ENCODE measurements around the gene MED13L. TPM values are rescaled to one million over a fixed set of nuclear protein-coding genes. Genes with fewer than 3 reads are reported as not detected.

Gene MED13L
- total RNA-seq, 6 experiments from 2014 or later = 29.0 to 52.0 (median 38.1) TPM

DNA sequence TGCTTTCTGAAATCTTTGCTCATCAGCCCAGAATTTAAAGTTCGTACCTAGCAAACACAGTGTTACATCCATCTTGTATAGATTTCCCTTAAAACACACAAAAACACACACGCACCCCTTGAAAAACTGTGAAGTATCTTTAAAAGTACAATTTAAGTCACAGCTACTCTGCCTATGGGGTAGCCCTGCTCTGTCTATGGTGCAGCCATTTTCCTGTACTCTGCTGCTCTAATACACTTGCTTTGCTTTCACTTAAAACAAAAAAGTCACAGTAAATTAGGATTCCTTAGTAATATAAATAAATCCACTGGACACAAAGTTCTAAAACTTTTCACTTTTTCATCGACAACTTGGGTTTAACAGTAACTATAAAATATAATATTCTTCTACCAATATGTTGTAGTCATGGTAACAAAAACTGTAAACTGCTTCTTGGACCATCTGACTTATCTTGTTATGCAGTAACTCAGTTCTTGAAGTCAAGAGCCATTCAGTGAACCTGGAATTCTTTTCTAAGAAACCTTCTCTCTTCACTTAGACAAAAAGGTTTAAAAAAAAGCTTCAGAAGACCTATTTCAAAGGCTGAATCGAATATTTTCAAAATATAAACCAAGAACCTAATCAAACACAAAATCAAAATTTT, 63.5 kb downstream of the MED13L start:
- intact Hi-C loops (cut with DNase I) = no loop called here
- TF ChIP-seq, protein P1, sequence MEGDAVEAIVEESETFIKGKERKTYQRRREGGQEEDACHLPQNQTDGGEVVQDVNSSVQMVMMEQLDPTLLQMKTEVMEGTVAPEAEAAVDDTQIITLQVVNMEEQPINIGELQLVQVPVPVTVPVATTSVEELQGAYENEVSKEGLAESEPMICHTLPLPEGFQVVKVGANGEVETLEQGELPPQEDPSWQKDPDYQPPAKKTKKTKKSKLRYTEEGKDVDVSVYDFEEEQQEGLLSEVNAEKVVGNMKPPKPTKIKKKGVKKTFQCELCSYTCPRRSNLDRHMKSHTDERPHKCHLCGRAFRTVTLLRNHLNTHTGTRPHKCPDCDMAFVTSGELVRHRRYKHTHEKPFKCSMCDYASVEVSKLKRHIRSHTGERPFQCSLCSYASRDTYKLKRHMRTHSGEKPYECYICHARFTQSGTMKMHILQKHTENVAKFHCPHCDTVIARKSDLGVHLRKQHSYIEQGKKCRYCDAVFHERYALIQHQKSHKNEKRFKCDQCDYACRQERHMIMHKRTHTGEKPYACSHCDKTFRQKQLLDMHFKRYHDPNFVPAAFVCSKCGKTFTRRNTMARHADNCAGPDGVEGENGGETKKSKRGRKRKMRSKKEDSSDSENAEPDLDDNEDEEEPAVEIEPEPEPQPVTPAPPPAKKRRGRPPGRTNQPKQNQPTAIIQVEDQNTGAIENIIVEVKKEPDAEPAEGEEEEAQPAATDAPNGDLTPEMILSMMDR (IDR thresholded peaks at IDR 0.05) = no peak
- TF ChIP-seq POLR2A (IDR thresholded peaks at IDR 0.05) = no peak
- DNase-seq = no peak
- Histone ChIP-seq H3K36me3 (no peaks in the 10 kb centered on the region), H3K4me1 (peaks cover 0 to 5% (median 0%) of the 10 kb centered on the region in 4 donors), H3K9me3 (no peaks in the 10 kb centered on the region), H3K27me3 (no peaks in the 10 kb centered on the region), H3K27ac (no peak overlapping the region), H3K4me3 (no peak overlapping the region)
- ATAC-seq = no peak
- WGBS (ENCODE audit: insufficient coverage, low coverage, low lambda C conversion rate, missing lambda C conversion rate) = 87% methylated on average over 4 of the region's 4 CpGs

DNA sequence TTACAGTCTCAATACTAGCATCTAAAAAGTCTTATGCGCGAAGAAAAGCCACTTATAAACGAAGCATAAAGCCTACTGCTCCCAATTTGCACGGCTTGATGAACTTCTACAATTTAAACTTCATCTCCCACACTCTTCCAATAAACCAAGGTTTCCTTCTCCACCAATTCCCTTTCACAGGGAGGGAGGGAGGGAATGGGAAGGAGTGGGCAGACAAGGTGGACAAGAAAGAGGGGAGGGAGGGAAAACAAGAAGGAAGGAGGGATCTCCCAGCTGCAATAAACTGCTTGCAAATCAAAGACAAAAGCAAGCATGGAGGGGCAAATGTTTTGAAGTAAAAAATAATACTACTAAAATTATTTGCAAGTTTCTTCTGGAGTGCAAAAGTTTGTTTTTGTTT, 64.5 kb downstream of the MED13L start:
- Histone ChIP-seq H3K4me1 (peaks cover 0 to 5% (median 0%) of the 10 kb centered on the region in 4 donors), H3K9me3 (no peaks in the 10 kb centered on the region), H3K36me3 (no peaks in the 10 kb centered on the region), H3K27ac (no peak overlapping the region), H3K4me3 (no peak overlapping the region), H3K27me3 (no peaks in the 10 kb centered on the region)
- ATAC-seq (no peak), DNase-seq (no peak)
- TF ChIP-seq, protein P1 (IDR thresholded peaks at IDR 0.05) = no peak
- no peak for TF ChIP-seq POLR2A (IDR thresholded peaks at IDR 0.05)
- intact Hi-C loops (cut with DNase I) = no loop called here
- 68% methylated on average over 4 of the region's 4 CpGs for WGBS (ENCODE audit: insufficient coverage, low coverage, low lambda C conversion rate, missing lambda C conversion rate)

DNA sequence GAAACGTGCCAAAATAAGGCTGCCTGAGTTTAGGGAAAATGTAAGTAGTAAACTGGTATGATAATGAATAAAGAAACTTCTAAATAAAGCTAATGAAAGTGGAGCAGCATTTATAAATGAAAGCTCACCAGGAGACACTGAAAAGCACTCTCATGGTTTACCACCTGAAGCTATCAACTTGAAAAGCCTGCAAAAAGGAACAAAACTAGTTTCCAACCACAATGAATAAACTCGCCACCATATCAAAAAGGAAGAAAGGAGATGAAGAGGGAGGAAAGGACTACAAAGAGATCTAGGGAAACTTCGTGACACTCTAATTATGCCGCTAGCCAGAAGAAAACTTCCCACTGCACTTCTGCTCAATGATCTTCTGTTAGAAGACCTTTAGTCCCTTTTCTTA, 66.7 kb downstream of the MED13L start:
- no peak overlapping the region for H3K4me3 ChIP-seq
- DNase-seq (no peak), ATAC-seq (no peak)
- H3K9me3 ChIP-seq = no peaks in the 10 kb centered on the region
- peaks cover 0 to 5% (median 0%) of the 10 kb centered on the region in 4 donors for H3K4me1 ChIP-seq
- no peaks in the 10 kb centered on the region for H3K36me3 ChIP-seq
- TF ChIP-seq POLR2A (IDR thresholded peaks at IDR 0.05) = no peak
- TF ChIP-seq, protein P1 (IDR thresholded peaks at IDR 0.05) = no peak
- no peaks in the 10 kb centered on the region for H3K27me3 ChIP-seq
- WGBS (ENCODE audit: insufficient coverage, low coverage, low lambda C conversion rate, missing lambda C conversion rate) = 73% methylated on average over 4 of the region's 4 CpGs
- H3K27ac ChIP-seq = no peak overlapping the region
- intact Hi-C loops (cut with DNase I) = no loop called here

DNA sequence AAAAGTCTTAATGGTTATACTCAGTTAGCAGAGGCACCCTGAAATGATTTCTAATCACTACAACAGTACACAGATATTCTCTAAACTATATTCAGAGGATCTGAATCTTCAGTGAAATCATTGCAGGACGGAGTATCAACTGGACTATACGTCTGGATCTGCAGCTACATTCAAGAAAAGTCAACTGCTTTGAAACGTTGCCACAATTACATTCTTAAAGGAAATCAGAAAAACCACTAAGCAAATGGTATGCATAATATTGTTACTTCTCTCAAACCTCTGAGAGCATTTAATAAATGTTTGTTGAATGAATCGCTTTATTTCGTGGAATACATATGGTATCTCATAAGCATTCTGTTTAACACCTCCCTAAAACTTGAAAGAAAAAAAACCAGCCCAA, 67.4 kb downstream of the MED13L start:
- no peak for TF ChIP-seq POLR2A (IDR thresholded peaks at IDR 0.05)
- TF ChIP-seq, protein P1 (IDR thresholded peaks at IDR 0.05) = no peak
- WGBS (ENCODE audit: insufficient coverage, low coverage, low lambda C conversion rate, missing lambda C conversion rate) = 85% methylated on average over 5 of the region's 5 CpGs
- ATAC-seq (no peak), DNase-seq (no peak)
- Histone ChIP-seq H3K27ac (no peak overlapping the region), H3K27me3 (no peaks in the 10 kb centered on the region), H3K4me3 (no peak overlapping the region), H3K4me1 (peaks cover 0 to 5% (median 0%) of the 10 kb centered on the region in 4 donors), H3K9me3 (no peaks in the 10 kb centered on the region), H3K36me3 (no peaks in the 10 kb centered on the region)
- intact Hi-C loops (cut with DNase I) = no loop called here
